HepG2 (cell line): ENCODE data around the gene MCOLN1. TPM values are rescaled to one million over a fixed set of nuclear protein-coding genes. Genes with fewer than 3 reads are reported as not detected.
A peak's percentile ranks its signal among the peaks of the same experiment; 100 is the strongest.

Experiments
- AKAP8 ChIP-seq: sonication (generic); formaldehyde crosslinking; IDR thresholded peaks from 2 replicates; pipeline ENCODE4 v1.5.1; 2020; ENCODE audit warnings: mild to moderate bottlenecking, missing genetic modification reagents
- CBX5 ChIP-seq: sonication (generic); formaldehyde crosslinking; IDR thresholded peaks from 2 replicates; pipeline ENCODE4 v1.4.0; 2020; ENCODE audit warnings: missing genetic modification reagents, borderline replicate concordance
- CEBPG ChIP-seq: IDR thresholded peaks from 2 replicates; pipeline ENCODE4 v1.6.1; 2016
- HNF1A ChIP-seq, 2 experiments: sonication (generic) in 1 of 2; formaldehyde crosslinking in 1 of 2; IDR thresholded peaks; 2 replicates each; pipeline versions ENCODE4 v1.4.0 to v1.6.1; 2016 to 2020; ENCODE audit warnings: borderline replicate concordance in 1 of 2, low read depth in 1 of 2, mild to moderate bottlenecking in 1 of 2, missing genetic modification reagents in 1 of 2
- HNRNPLL ChIP-seq: fragments of 200-400 bp; formaldehyde crosslinking; IDR thresholded peaks from 2 replicates; pipeline ENCODE4 v1.6.1; 2017; ENCODE audit warnings: mild to moderate bottlenecking, low read depth, low read length; ENCODE audit not compliant: poor library complexity, severe bottlenecking
- KAT8 ChIP-seq: IDR thresholded peaks from 2 replicates; pipeline ENCODE4 v1.6.1; 2016; ENCODE audit warnings: missing genetic modification reagents, missing compliant biosample characterization
- KLF11 ChIP-seq: IDR thresholded peaks from 2 replicates; pipeline ENCODE4 v1.6.1; 2016; ENCODE audit warnings: missing compliant biosample characterization
- MAZ ChIP-seq, 2 experiments: sonication (generic) in 1 of 2; formaldehyde crosslinking in 1 of 2; IDR thresholded peaks; 2 replicates each; pipeline versions ENCODE4 v1.5.0 to v1.6.1; 2012 to 2020; ENCODE audit warnings: low read depth in 2 of 2, mild to moderate bottlenecking in 2 of 2, borderline replicate concordance in 1 of 2, improper control_type of control experiment in 1 of 2, low read length in 1 of 2, missing genetic modification reagents in 1 of 2, moderate library complexity in 1 of 2
- MEIS2 ChIP-seq: sonication (generic); formaldehyde crosslinking; IDR thresholded peaks from 2 replicates; pipeline ENCODE4 v1.9.0; 2021; ENCODE audit warnings: mild to moderate bottlenecking, missing genetic modification reagents
- MXI1 ChIP-seq: IDR thresholded peaks from 3 replicates; pipeline ENCODE4 v1.6.1; 2012; ENCODE audit warnings: low read depth, low read length, inconsistent platforms, borderline replicate concordance
- NR2F6 ChIP-seq, 2 experiments: IDR thresholded peaks; 2 replicates each; pipeline ENCODE4 v1.6.1; 2016; ENCODE audit warnings: antibody characterized with exemption in 1 of 2, mild to moderate bottlenecking in 1 of 2
- RBAK ChIP-seq: sonication (generic); formaldehyde crosslinking; IDR thresholded peaks from 2 replicates; pipeline ENCODE4 v1.5.1; 2020; ENCODE audit warnings: mild to moderate bottlenecking, missing genetic modification reagents
- SIN3A ChIP-seq: IDR thresholded peaks from 2 replicates; pipeline ENCODE4 v1.6.1; 2011; ENCODE audit warnings: low read depth, mild to moderate bottlenecking, control low read depth, low read length, borderline replicate concordance
- TFDP2 ChIP-seq: sonication (generic); formaldehyde crosslinking; IDR thresholded peaks from 2 replicates; pipeline ENCODE4 v1.4.0; 2020; ENCODE audit warnings: missing genetic modification reagents
- YEATS4 ChIP-seq: sonication (generic); formaldehyde crosslinking; IDR thresholded peaks from 2 replicates; pipeline ENCODE4 v1.4.0; 2020; ENCODE audit warnings: missing genetic modification reagents, borderline replicate concordance
- ZFYVE20 ChIP-seq: sonication (generic); formaldehyde crosslinking; IDR thresholded peaks from 2 replicates; pipeline ENCODE4 v1.8.0; 2023; ENCODE audit warnings: low read depth, mild to moderate bottlenecking, moderate library complexity, missing genetic modification reagents, borderline replicate concordance
- ZMYM3 ChIP-seq: sonication (generic); formaldehyde crosslinking; IDR thresholded peaks from 2 replicates; pipeline ENCODE4 v1.5.1; 2020; ENCODE audit warnings: mild to moderate bottlenecking, missing genetic modification reagents
- ZNF224 ChIP-seq: sonication (generic); formaldehyde crosslinking; IDR thresholded peaks from 2 replicates; pipeline ENCODE4 v1.5.0; 2020; ENCODE audit warnings: mild to moderate bottlenecking, missing genetic modification reagents
- ZNF275 ChIP-seq: sonication (generic); formaldehyde crosslinking; IDR thresholded peaks from 2 replicates; pipeline ENCODE4 v1.8.0; 2022; ENCODE audit warnings: missing genetic modification reagents, mild to moderate bottlenecking, inconsistent platforms, borderline replicate concordance
- ZNF292 ChIP-seq: sonication (generic); formaldehyde crosslinking; IDR thresholded peaks from 2 replicates; pipeline ENCODE4 v1.8.1; 2022; ENCODE audit warnings: mild to moderate bottlenecking, low read depth, missing genetic modification reagents, borderline replicate concordance
- ZNF761 ChIP-seq: sonication (generic); formaldehyde crosslinking; conservative IDR thresholded peaks from 2 replicates; pipeline ENCODE4 v1.4.0; 2020; ENCODE audit warnings: mild to moderate bottlenecking, missing genetic modification reagents
- ZNF781 ChIP-seq: sonication (generic); formaldehyde crosslinking; IDR thresholded peaks from 2 replicates; pipeline ENCODE4 v1.5.1; 2020; ENCODE audit warnings: borderline replicate concordance, mild to moderate bottlenecking, missing genetic modification reagents; ENCODE audit errors: not compliant biosample characterization
- polyA plus RNA-seq, 8 experiments: library from polyadenylated mRNA; depleted of rRNA in 3 of 8; stranded (reverse) in 7 of 8; unstranded in 1 of 8; fragments of >200 nt; fragmentation: Illumina TruSeq in 4 of 8; extraction: Trizol in 4 of 8; gene quantifications; 2 replicates each; pipeline versions ENCODE4 v1.2.1 to v1.2.3, GENCODE V29; 2011 to 2016; ENCODE audit warnings: low read depth in 4 of 8, missing spikeins in 1 of 8, mixed read lengths in 1 of 8; ENCODE audit not compliant: insufficient read depth in 1 of 8
- total RNA-seq, 5 experiments: library from RNA; depleted of rRNA; stranded (reverse); fragments of >200 nt; fragmentation: Illumina TruSeq; extraction: Trizol; gene quantifications; 2 replicates each; pipeline ENCODE4 v1.2.3, GENCODE V29; 2016; ENCODE audit warnings: low read depth in 1 of 5

MCOLN1 gene
- total and polyA plus RNA-seq, 2 of the 13 experiments (the other 11 are each of a cell fraction or from before 2014, with no cell fraction given), result 3.4 to 15.7 TPM

GRCh38 chr19:7494416-7495098 lies 27.9 kb upstream of the MCOLN1 start (continued):
- TF ChIP-seq KLF11 (CRISPR knock-in tag) (no peak), HNF1A (IDR thresholded peaks at IDR 0.05; ENCODE audit: low read depth) (no peak), HNF1A (CRISPR knock-in tag; IDR thresholded peaks at IDR 0.05; ENCODE audit: borderline replicate concordance) (no peak), NR2F6 (IDR thresholded peaks at IDR 0.05) (no peak), NR2F6 (CRISPR knock-in tag; IDR thresholded peaks at IDR 0.05) (peak; percentile 45; the same call in 1 of the 2 replicates), MEIS2 (CRISPR knock-in tag) (no peak), HNRNPLL (no peak), MAZ (IDR thresholded peaks at IDR 0.05; ENCODE audit: borderline replicate concordance, low read depth, low read length) (no peak), MAZ (CRISPR knock-in tag; IDR thresholded peaks at IDR 0.05; ENCODE audit: low read depth) (no peak), ZMYM3 (CRISPR knock-in tag) (peak; percentile 61; the same call in 1 of the 2 replicates), ZNF224 (CRISPR knock-in tag) (no peak), ZNF761 (CRISPR knock-in tag) (0 out of 2 replicates have a peak, but pooled peaks have one; percentile 30), SIN3A (no peak), MXI1 (no peak), TFDP2 (CRISPR knock-in tag) (peak; percentile 34; the same call in 1 of the 2 replicates), YEATS4 (CRISPR knock-in tag) (no peak; the same call in 1 of the 2 replicates), ZFYVE20 (CRISPR knock-in tag) (no peak), ZNF275 (0 out of 2 replicates have a peak, but pooled peaks have one; percentile 25), AKAP8 (CRISPR knock-in tag) (no peak), ZNF781 (CRISPR knock-in tag) (no peak), ZNF292 (CRISPR knock-in tag) (peak; percentile 98), CEBPG (CRISPR knock-in tag) (no peak), CBX5 (CRISPR knock-in tag) (peak; percentile 20; the same call in 1 of the 2 replicates), KAT8 (CRISPR knock-in tag) (peak; percentile 51), RBAK (CRISPR knock-in tag) (no peak)
